Choroid plexus epithelial cell (primary cell): ENCODE measurements around the gene TEC.
"Not testable (repeated sequence)": the region's sequence is repeated elsewhere in the genome, so short reads cannot be mapped to it uniquely, and the experiment has no call there.

Experiments
- DNase-seq: peaks from one replicate; pipeline ENCODE4 v3.0.0-alpha.2; 2010; ENCODE audit warnings: low read depth
- H3K4me3 ChIP-seq: 2 replicates; pipeline ENCODE4 v1.5.1; 2011; ENCODE audit warnings: low read depth, mild to moderate bottlenecking, control low read depth, low read length, moderate library complexity
- TF ChIP-seq, protein P1 (sequence below): conservative IDR thresholded peaks from 2 replicates; pipeline ENCODE4 v1.5.1; 2011; ENCODE audit warnings: low read depth, mild to moderate bottlenecking, control low read depth, inconsistent platforms, low read length, moderate library complexity

Gene TEC

DNA sequence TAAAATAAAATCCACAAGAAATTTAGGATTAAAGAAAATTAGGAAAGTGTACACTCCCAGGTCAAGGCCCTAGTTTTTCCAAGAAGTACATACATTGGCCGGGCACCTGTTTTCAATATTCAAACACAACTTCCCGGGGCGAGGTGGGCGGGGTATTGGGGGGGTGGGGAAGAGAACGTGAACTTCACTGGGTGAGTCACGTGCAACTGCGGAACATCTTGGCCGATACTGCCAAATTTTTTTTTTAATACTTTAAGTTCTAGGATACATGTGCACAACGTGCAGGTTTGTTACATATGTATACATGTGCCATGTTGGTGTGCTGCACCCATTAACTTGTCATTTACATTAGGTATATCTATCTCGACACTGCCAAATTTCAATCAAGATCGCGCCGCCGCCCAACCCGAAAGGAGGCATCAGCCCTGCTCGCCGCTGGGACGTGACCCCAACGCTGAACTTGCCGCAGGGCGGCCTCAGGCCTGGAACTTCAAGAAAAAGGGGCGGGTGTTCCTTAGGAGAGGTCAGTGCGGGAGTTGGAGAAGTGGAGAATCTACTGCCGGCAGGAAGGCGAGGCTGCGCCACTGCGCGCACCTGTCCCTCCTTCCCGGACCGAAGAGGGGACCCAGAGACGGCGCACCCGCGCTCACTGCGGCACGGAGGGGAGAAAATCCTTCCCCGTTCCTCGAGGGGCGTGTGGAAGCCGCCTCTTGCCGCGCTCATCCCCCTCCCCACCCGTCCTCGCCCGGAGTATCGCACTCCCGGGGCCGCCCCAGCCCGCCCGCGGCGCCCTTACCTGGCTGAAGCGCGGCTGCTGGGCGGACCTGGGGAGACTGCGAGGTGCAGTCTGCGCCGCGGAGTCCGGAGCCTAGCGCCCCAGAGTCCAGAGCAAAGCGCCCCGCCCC, at the start of gene TEC:
TEC (minus strand) TSS at position 883 of the 905 bp plus-strand sequence. CDS start 41,224 bp downstream, outside the sequence.
- TF ChIP-seq, protein P1, sequence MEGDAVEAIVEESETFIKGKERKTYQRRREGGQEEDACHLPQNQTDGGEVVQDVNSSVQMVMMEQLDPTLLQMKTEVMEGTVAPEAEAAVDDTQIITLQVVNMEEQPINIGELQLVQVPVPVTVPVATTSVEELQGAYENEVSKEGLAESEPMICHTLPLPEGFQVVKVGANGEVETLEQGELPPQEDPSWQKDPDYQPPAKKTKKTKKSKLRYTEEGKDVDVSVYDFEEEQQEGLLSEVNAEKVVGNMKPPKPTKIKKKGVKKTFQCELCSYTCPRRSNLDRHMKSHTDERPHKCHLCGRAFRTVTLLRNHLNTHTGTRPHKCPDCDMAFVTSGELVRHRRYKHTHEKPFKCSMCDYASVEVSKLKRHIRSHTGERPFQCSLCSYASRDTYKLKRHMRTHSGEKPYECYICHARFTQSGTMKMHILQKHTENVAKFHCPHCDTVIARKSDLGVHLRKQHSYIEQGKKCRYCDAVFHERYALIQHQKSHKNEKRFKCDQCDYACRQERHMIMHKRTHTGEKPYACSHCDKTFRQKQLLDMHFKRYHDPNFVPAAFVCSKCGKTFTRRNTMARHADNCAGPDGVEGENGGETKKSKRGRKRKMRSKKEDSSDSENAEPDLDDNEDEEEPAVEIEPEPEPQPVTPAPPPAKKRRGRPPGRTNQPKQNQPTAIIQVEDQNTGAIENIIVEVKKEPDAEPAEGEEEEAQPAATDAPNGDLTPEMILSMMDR: no peak
- peak within 1 kb of the TSS; percentile 76 for H3K4me3 ChIP-seq
- DNase-seq: peak; percentile 15

DNA sequence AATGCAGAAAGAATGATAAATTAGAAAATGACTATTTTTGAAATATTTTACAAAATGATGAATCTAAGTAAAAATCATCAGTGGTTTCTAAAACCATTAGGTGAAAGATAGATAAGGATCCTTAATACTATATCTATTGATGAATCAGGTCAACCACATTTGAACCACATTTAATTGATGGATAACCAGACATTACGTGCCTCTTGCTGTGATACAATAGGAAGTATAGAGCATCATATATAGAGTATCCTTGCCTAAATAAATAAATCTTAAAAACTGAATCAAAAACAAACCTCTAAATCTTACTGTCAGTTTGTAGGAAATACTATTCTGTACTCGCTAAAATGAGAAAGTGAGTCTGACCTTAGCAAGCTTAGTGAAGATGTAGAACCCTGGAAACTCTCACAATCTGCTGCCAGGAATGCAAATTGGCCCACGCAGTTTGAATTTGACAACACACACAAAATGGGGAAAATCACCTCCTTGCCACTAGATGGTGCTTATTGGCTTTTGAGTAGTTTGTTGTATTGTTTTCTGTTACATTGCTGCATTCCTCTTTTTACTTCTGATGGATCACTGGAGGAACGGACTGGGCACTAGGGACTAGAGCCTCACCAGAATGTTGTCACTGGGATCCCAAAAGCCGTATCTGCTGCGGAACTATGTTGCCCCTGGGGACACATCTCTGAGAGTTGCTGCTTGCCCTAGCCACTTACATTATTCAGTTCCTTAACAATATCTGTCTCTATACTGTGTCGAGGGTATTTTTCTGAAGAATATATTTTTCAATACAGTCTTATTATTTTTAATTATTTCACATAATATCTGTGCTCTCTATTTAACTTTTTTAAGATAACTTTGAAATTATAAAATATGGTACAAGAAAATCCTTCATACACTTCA, 46.3 kb upstream of the TEC start:
- DNase-seq: peak; percentile 85
- TF ChIP-seq, protein P1: peak; percentile 83
- no peak overlapping the region for H3K4me3 ChIP-seq

DNA sequence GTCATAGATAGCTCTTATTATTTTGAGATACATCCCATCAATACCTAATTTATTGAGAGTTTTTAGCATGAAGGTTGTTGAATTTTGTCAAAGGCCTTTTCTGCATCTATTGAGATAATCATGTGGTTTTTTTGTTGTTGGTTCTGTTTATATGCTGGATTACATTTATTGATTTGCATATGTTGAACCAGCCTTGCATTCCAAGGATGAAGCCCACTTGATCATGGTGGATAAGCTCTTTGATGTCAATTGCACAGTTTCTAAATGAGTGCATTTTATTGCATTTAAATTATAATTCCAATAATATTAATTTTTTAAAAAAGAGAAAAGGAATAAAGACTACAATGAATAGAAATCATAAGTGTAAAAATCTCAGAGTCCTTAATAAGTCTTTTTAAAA, 45.1 kb upstream of the TEC start:
- DNase-seq, H3K4me3 ChIP-seq: not testable (repeated sequence)

DNA sequence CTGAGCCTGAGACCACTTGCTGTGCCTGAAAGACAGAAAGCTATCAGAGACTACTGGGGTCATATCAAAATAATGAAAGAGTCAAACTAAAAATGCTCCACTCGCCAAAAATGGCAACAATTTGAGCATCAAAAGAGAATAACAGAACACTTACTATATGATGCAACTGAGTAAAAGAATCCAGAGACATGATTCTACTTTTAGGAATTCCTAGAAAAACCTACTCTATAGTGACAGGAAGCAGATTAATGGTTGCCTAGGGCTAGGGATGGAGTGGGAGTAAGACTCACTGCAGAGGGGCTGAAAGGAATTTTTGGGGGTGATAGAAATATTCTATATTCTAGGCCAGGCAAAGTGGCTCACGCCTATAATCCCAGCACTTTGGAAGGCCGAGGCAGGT, 42.3 kb upstream of the TEC start:
- no peak for DNase-seq
- no peak overlapping the region for H3K4me3 ChIP-seq
- TF ChIP-seq, protein P1: no peak

DNA sequence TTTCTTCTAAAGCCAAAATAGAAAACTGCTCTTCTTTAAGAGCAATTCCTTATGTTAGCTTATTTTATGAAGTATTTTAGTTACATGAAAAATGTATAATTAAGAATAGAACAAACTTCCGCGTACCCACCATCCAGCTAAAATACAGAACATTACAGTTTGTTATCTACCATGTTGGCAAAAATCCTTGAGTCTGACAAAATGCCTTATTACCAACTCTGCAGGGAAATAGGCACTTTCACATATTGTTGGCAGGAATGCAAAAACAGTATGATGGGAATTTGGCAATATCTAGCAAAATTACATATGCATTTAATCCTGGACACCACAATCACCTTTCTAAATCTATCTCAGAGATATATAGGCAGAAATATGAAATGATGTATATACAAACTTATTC, 39.3 kb upstream of the TEC start:
- DNase-seq: no peak
- TF ChIP-seq, protein P1: no peak
- no peak overlapping the region for H3K4me3 ChIP-seq

DNA sequence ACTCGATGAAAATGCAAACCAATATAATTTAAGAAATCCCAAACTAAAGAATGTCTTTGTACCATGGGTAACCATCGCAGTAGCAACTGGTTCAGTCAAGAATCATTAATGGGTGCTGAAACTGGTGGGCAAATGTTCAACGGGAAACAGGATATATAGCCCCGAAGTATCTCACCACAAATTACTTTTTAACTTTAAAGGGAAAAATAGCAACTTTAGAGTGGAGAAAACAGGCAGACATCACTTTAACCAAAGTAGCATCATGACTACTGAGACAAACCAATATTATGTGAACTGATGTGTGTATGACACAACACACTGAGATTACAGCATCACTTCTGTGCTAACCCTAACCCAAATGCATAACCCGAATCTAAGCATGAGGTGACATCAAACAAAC, 37.9 kb upstream of the TEC start:
- H3K4me3 ChIP-seq: no peak overlapping the region
- TF ChIP-seq, protein P1: no peak
- no peak for DNase-seq

DNA sequence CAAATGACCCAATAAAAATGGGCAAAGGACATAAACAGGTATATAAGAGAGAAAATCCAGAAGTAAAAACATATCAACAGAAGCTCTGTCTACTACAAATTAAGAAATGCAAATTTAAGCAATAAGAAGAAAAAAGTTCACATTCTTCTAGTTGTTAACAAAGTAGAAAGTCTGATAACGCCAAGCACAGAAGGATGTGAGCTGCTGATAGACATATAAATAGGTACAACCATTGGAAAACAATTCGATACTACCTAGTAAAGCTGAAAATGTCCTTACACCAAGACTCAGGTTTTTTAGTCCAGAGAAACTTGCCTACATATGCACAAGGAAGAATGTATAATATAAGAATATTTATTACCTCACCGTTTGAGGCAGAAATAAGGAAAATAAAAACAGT, 35.9 kb upstream of the TEC start:
- no peak overlapping the region for H3K4me3 ChIP-seq
- DNase-seq: no peak
- TF ChIP-seq, protein P1: no peak
